Measurements from ENCODE around the gene GPR153. TPM values are rescaled to one million over a fixed set of nuclear protein-coding genes. Genes with fewer than 3 reads are reported as not detected.

The GPR153 gene
- total and polyA plus RNA-seq, 12 donors = 1.8 to 8.5 (median 3.6) TPM

GRCh38 chr1:6197746-6198427, 63.0 kb downstream of the GPR153 start:
- 66% methylated on average over 6 of the region's 6 CpGs for whole genome bisulfite sequencing, 2 donors
- Histone ChIP-seq H3K4me3 (peak overlapping the region in 9 of 10 donors; percentile 72 to 100 (median 89)), H3K4me1 (peaks cover 0 to 33% (median 29%) of the 10 kb centered on the region in 9 donors), H3K36me3 (peaks cover 0 to 49% (median 36%) of the 10 kb centered on the region in 9 donors), H3K27me3 (no peaks in the 10 kb centered on the region), H3K9me3 (no peaks in the 10 kb centered on the region), H3K27ac (peak overlapping the region in 1 of 10 donors; percentile 92)
- intact Hi-C loops (cut with DNase I) = loop anchor here in 4 of 10 donors (5.0 to 10.0 kb wide), 2 partner anchors 39 to 143 kb away; partner anchors contain the start of gene ICMT (in 4 of the 4)
- no peak for TF ChIP-seq CTCF (IDR thresholded peaks at IDR 0.05)
- DNase-seq (no peak), ATAC-seq (no peak)

Other genes with a start within 250 kb of the GPR153 start
- 10 to 100 TPM; 16.5 to 41.5 (median 22.2) TPM for gene KCNAB2, start 215.2 kb downstream of the GPR153 start, total RNA-seq
- gene KCNAB2, start 215.2 kb downstream of the GPR153 start, polyA plus RNA-seq = 10 to 100 TPM in 1 of 2 donors, 1 to 10 TPM in 1; 4.7 to 15.1 TPM
- gene CHD5, start 80.8 kb downstream of the GPR153 start, total RNA-seq = under 1 TPM; 0.02 to 0.78 (median 0.25) TPM
- gene CHD5, start 80.8 kb downstream of the GPR153 start, polyA plus RNA-seq = under 1 TPM; 0.01 to 0.07 TPM
- 100 to 1,000 TPM; 223 to 298 (median 273) TPM for gene RPL22, start 61.5 kb downstream of the GPR153 start, total RNA-seq
- gene RPL22, start 61.5 kb downstream of the GPR153 start, polyA plus RNA-seq = 100 to 1,000 TPM; 295 to 639 TPM
- 100 to 1,000 TPM in 1 of 10 donors, 10 to 100 TPM in 9; 30.6 to 101 (median 67.4) TPM for gene RNF207, start 55.0 kb downstream of the GPR153 start, total RNA-seq
- gene RNF207, start 55.0 kb downstream of the GPR153 start, polyA plus RNA-seq = 100 to 1,000 TPM in 1 of 2 donors, 10 to 100 TPM in 1; 16.2 to 183 TPM
- gene ICMT, start 25.1 kb downstream of the GPR153 start, total RNA-seq = 10 to 100 TPM; 47.9 to 81.0 (median 64.4) TPM
- 10 to 100 TPM; 16.5 to 38.3 TPM for gene ICMT, start 25.1 kb downstream of the GPR153 start, polyA plus RNA-seq
- not detected for gene HES3, start 16.9 kb downstream of the GPR153 start, total RNA-seq
- gene HES3, start 16.9 kb downstream of the GPR153 start, polyA plus RNA-seq = not detected
- gene ACOT7, start 132.7 kb upstream of the GPR153 start, total RNA-seq = 10 to 100 TPM in 3 of 10 donors, 1 to 10 TPM in 7; 5.1 to 26.9 (median 8.6) TPM
- gene ACOT7, start 132.7 kb upstream of the GPR153 start, polyA plus RNA-seq = 10 to 100 TPM in 1 of 2 donors, 1 to 10 TPM in 1; 4.0 to 40.4 TPM
- gene HES2, start 158.8 kb upstream of the GPR153 start, total RNA-seq = under 1 TPM in 1 of 10 donors, not detected in 9; 0.25 TPM
- gene HES2, start 158.8 kb upstream of the GPR153 start, polyA plus RNA-seq = under 1 TPM in 1 of 2 donors, not detected in 1; 0.22 TPM
- gene ESPN, start 163.7 kb upstream of the GPR153 start, total RNA-seq = under 1 TPM in 5 of 10 donors, not detected in 5; 0.17 to 0.51 (median 0.29) TPM
- under 1 TPM; 0.12 to 0.22 TPM for gene ESPN, start 163.7 kb upstream of the GPR153 start, polyA plus RNA-seq
- 10 to 100 TPM in 2 of 10 donors, 1 to 10 TPM in 8; 4.0 to 12.0 (median 7.3) TPM for gene TNFRSF25, start 205.1 kb upstream of the GPR153 start, total RNA-seq
- gene TNFRSF25, start 205.1 kb upstream of the GPR153 start, polyA plus RNA-seq = 10 to 100 TPM in 1 of 2 donors, 1 to 10 TPM in 1; 6.6 to 43.1 TPM
- 10 to 100 TPM; 10.0 to 18.8 (median 15.3) TPM for gene PLEKHG5, start 230.6 kb upstream of the GPR153 start, total RNA-seq
- gene PLEKHG5, start 230.6 kb upstream of the GPR153 start, polyA plus RNA-seq = 10 to 100 TPM in 1 of 2 donors, 1 to 10 TPM in 1; 6.6 to 28.7 TPM